H1 (cell line): ENCODE measurements around the gene HES4. TPM values are rescaled to one million over a fixed set of nuclear protein-coding genes. Genes with fewer than 3 reads are reported as not detected.

ENCODE experiments used
- CTCF ChIA-PET: fragments of 300-600 bp; sonication (Branson Sonifier 250); formaldehyde crosslinking; loops from one replicate; lab custom pipeline; 2021; ENCODE audit not compliant: partially characterized antibody; lab: Charles Lee
- POLR2A ChIA-PET: fragments of 300-600 bp; sonication (Branson Sonifier 250); formaldehyde crosslinking; loops from one replicate; lab custom pipeline; 2021; ENCODE audit warnings: inconsistent platforms; ENCODE audit not compliant: partially characterized antibody; lab: Charles Lee
- DNase-seq, 2 experiments: peaks; one replicate each; pipeline versions ENCODE4 v3.0.0 to v3.0.0-alpha.2; 2010 to 2022; ENCODE audit warnings: low spot score in 2 of 2, low read depth in 1 of 2, mixed read lengths in 1 of 2
- FAIRE-seq: peaks from 2 replicates; lab custom pipeline; 2011; peaks lifted over from hg19 to GRCh38; lab: Jason Lieb, UNC
- H2AFZ ChIP-seq: 2 replicates; pipeline ENCODE4 v1.8.1; 2012; ENCODE audit warnings: low read length, inconsistent platforms
- H2AK5ac ChIP-seq: 2 replicates; pipeline ENCODE4 v1.6.1; 2013; ENCODE audit warnings: low read depth, low read length
- H2BK120ac ChIP-seq: replicated peaks from 2 replicates; pipeline ENCODE3; 2013; ENCODE audit warnings: low read depth, low read length, inconsistent platforms
- H2BK12ac ChIP-seq: 2 replicates; pipeline ENCODE4 v1.6.1; 2013; ENCODE audit warnings: low read depth, low read length
- H2BK15ac ChIP-seq: 2 replicates; pipeline ENCODE4 v1.6.1; 2013; ENCODE audit warnings: low read length
- H2BK20ac ChIP-seq: 2 replicates; pipeline ENCODE4 v1.6.1; 2013; ENCODE audit warnings: low read length
- H2BK5ac ChIP-seq: 2 replicates; pipeline ENCODE4 v1.6.1; 2013; ENCODE audit warnings: low read depth, low read length
- H3K14ac ChIP-seq: 2 replicates; pipeline ENCODE4 v1.6.1; 2013; ENCODE audit warnings: inconsistent platforms; ENCODE audit not compliant: insufficient read length
- H3K18ac ChIP-seq: 2 replicates; pipeline ENCODE4 v1.6.1; 2013; ENCODE audit warnings: low read length; ENCODE audit errors: extremely low read depth
- H3K23ac ChIP-seq: 2 replicates; pipeline ENCODE4 v1.6.1; 2013; ENCODE audit warnings: inconsistent platforms; ENCODE audit not compliant: insufficient read length
- H3K23me2 ChIP-seq: 2 replicates; pipeline ENCODE4 v1.6.1; 2013; ENCODE audit warnings: low read depth, low read length
- H3K27ac ChIP-seq: 2 replicates; pipeline ENCODE4 v1.6.1; 2011; ENCODE audit warnings: low read depth, low read length, inconsistent platforms
- H3K27me3 ChIP-seq, 4 experiments: replicated peaks in 1 of 4; 1 replicate in 1 of 4; 2 replicates in 3 of 4; pipeline versions ENCODE4 v1.6.1 to v1.8.1; 2011 to 2013; ENCODE audit warnings: low read length in 3 of 4, mild to moderate bottlenecking in 3 of 4, inconsistent platforms in 2 of 4, mixed read lengths in 2 of 4, moderate library complexity in 1 of 4; ENCODE audit not compliant: control insufficient read depth in 3 of 4, insufficient read depth in 3 of 4; ENCODE audit errors: extremely low read depth in 1 of 4
- H3K36me3 ChIP-seq, 4 experiments: 2 replicates each; pipeline versions ENCODE4 v1.6.1 to v1.8.1; 2011 to 2013; ENCODE audit warnings: mild to moderate bottlenecking in 4 of 4, low read length in 3 of 4, moderate library complexity in 2 of 4, control low read depth in 1 of 4, inconsistent platforms in 1 of 4; ENCODE audit not compliant: insufficient read depth in 4 of 4, control insufficient read depth in 2 of 4
- H3K4ac ChIP-seq: replicated peaks from 2 replicates; pipeline ENCODE3; 2013; ENCODE audit warnings: low read length, low read depth, mixed read lengths, inconsistent platforms; ENCODE audit not compliant: insufficient read length
- H3K4me1 ChIP-seq, 4 experiments: replicated peaks in 1 of 4; 1 replicate in 1 of 4; 2 replicates in 3 of 4; pipeline versions ENCODE4 v1.6.1 to v1.8.1; 2011 to 2013; ENCODE audit warnings: low read length in 3 of 4, inconsistent platforms in 2 of 4, mixed read lengths in 1 of 4; ENCODE audit not compliant: insufficient read depth in 4 of 4, control insufficient read depth in 3 of 4
- H3K4me2 ChIP-seq, 2 experiments: 2 replicates each; pipeline versions ENCODE4 v1.6.1 to v1.8.1; 2011 to 2013; ENCODE audit warnings: low read depth in 2 of 2, low read length in 2 of 2, control low read depth in 1 of 2, inconsistent platforms in 1 of 2, mild to moderate bottlenecking in 1 of 2; ENCODE audit not compliant: insufficient read depth in 1 of 2
- H3K4me3 ChIP-seq, 4 experiments: fragments of 200-600, 300-600 bp in 1 of 4; sonication (generic), shearing (Covaris generic), sonication (Bioruptor Twin) in 1 of 4; 2 replicates each; pipeline versions ENCODE4 v1.5.1 to v1.8.1; 2011 to 2016; ENCODE audit warnings: low read length in 4 of 4, low read depth in 3 of 4, control low read depth in 2 of 4, inconsistent platforms in 2 of 4, mild to moderate bottlenecking in 2 of 4, mixed read lengths in 1 of 4, moderate library complexity in 1 of 4; ENCODE audit not compliant: insufficient read depth in 2 of 4; ENCODE audit errors: extremely low read depth in 1 of 4
- H3K56ac ChIP-seq: replicated peaks from 2 replicates; pipeline ENCODE3; 2013; ENCODE audit warnings: low read depth, mild to moderate bottlenecking, mixed read lengths, low read length, inconsistent platforms; ENCODE audit not compliant: insufficient read length
- H3K79me1 ChIP-seq: 2 replicates; pipeline ENCODE4 v1.6.1; 2013; ENCODE audit warnings: low read depth, low read length, control low read depth
- H3K79me2 ChIP-seq, 2 experiments: 2 replicates each; pipeline versions ENCODE4 v1.6.1 to v1.8.1; 2012 to 2013; ENCODE audit warnings: low read length in 2 of 2, mild to moderate bottlenecking in 2 of 2, inconsistent platforms in 1 of 2; ENCODE audit not compliant: insufficient read depth in 2 of 2, control insufficient read depth in 1 of 2
- H3K9ac ChIP-seq, 4 experiments: replicated peaks in 1 of 4; 1 replicate in 1 of 4; 2 replicates in 3 of 4; pipeline versions ENCODE4 v1.6.1 to v1.8.1; 2011 to 2013; ENCODE audit warnings: low read depth in 3 of 4, low read length in 3 of 4, control low read depth in 2 of 4, mild to moderate bottlenecking in 2 of 4, moderate library complexity in 2 of 4, inconsistent platforms in 1 of 4; ENCODE audit errors: extremely low read depth in 1 of 4
- H3K9me3 ChIP-seq, 2 experiments: 2 replicates each; pipeline versions ENCODE4 v1.6.1 to v1.8.1; 2012 to 2013; ENCODE audit warnings: mild to moderate bottlenecking in 2 of 2, moderate library complexity in 2 of 2, control low read depth in 1 of 2, inconsistent platforms in 1 of 2, low read depth in 1 of 2, low read length in 1 of 2, mixed read lengths in 1 of 2; ENCODE audit not compliant: insufficient read depth in 2 of 2
- H4K20me1 ChIP-seq, 2 experiments: replicated peaks in 1 of 2; 2 replicates each; pipeline versions ENCODE3 to v1.8.1; 2011 to 2013; ENCODE audit warnings: inconsistent platforms in 2 of 2, low read length in 2 of 2, mild to moderate bottlenecking in 1 of 2; ENCODE audit not compliant: insufficient read depth in 2 of 2, control insufficient read depth in 1 of 2
- H4K5ac ChIP-seq: 2 replicates; pipeline ENCODE4 v1.6.1; 2013; ENCODE audit warnings: low read length, low read depth, mixed read lengths, inconsistent platforms; ENCODE audit not compliant: insufficient read length
- H4K8ac ChIP-seq: 2 replicates; pipeline ENCODE4 v1.8.0; 2013; ENCODE audit warnings: mild to moderate bottlenecking, moderate library complexity, low read length, inconsistent platforms; ENCODE audit not compliant: insufficient read depth; ENCODE audit errors: extremely low read depth
- H4K91ac ChIP-seq: replicated peaks from 2 replicates; pipeline ENCODE3; 2013; ENCODE audit warnings: low read length, mixed read lengths, inconsistent platforms; ENCODE audit not compliant: insufficient read length
- CEBPB ChIP-seq: IDR thresholded peaks from 2 replicates; pipeline ENCODE4 v1.6.1; 2012; ENCODE audit warnings: low read depth, low read length
- CHD1 ChIP-seq: IDR thresholded peaks from 2 replicates; pipeline ENCODE4 v1.6.1; 2012; ENCODE audit warnings: low read depth, low read length, improper control_type of control experiment
- EGR1 ChIP-seq: IDR thresholded peaks from 2 replicates; pipeline ENCODE4 v1.6.1; 2011; ENCODE audit warnings: low read depth, low read length, borderline replicate concordance
- GABPA ChIP-seq: IDR thresholded peaks from 2 replicates; pipeline ENCODE4 v1.6.1; 2011; ENCODE audit warnings: mild to moderate bottlenecking, low read length, moderate library complexity, borderline replicate concordance; ENCODE audit not compliant: insufficient read depth
- JUN ChIP-seq: IDR thresholded peaks from 2 replicates; pipeline ENCODE4 v1.6.1; 2011; ENCODE audit warnings: low read depth, mild to moderate bottlenecking, improper control_type of control experiment, low read length
- JUND ChIP-seq: IDR thresholded peaks from 2 replicates; pipeline ENCODE4 v1.6.1; 2011; ENCODE audit warnings: mild to moderate bottlenecking, improper control_type of control experiment, low read length
- KDM4A ChIP-seq: IDR thresholded peaks from one replicate; pipeline ENCODE4 v1.7.1; 2012; ENCODE audit warnings: low read depth, mild to moderate bottlenecking, moderate library complexity, low read length, inconsistent platforms; ENCODE audit not compliant: severe bottlenecking
- RBBP5 ChIP-seq: IDR thresholded peaks from 2 replicates; pipeline ENCODE4 v1.7.1; 2012; ENCODE audit warnings: low read depth, mild to moderate bottlenecking, inconsistent platforms, low read length, moderate library complexity, borderline replicate concordance
- RXRA ChIP-seq: IDR thresholded peaks from 2 replicates; pipeline ENCODE4 v1.6.1; 2011; ENCODE audit warnings: low read depth, mild to moderate bottlenecking, low read length, moderate library complexity; ENCODE audit not compliant: insufficient read depth
- SP2 ChIP-seq: IDR thresholded peaks from 2 replicates; pipeline ENCODE4 v1.6.1; 2012; ENCODE audit warnings: mild to moderate bottlenecking, low read length, inconsistent platforms
- TCF12 ChIP-seq: IDR thresholded peaks from 2 replicates; pipeline ENCODE4 v1.6.1; 2011; ENCODE audit warnings: low read depth, mild to moderate bottlenecking, low read length
- YY1 ChIP-seq: IDR thresholded peaks from 2 replicates; pipeline ENCODE4 v1.6.1; 2011; ENCODE audit warnings: low read depth, mild to moderate bottlenecking, low read length
- ZNF274 ChIP-seq: IDR thresholded peaks from 2 replicates; pipeline ENCODE4 v1.7.0; 2012; ENCODE audit warnings: low read length, borderline replicate concordance; ENCODE audit errors: extremely low read depth
- WGBS, 2 experiments: shearing (Covaris generic) in 1 of 2; methylation state at CpG; one replicate each; pipeline versions ENCODE4 v1.1.6 to v1.1.7; 2013 to 2015; ENCODE audit warnings: low lambda C conversion rate in 2 of 2, mixed read lengths in 2 of 2, inconsistent platforms in 1 of 2, low coverage in 1 of 2, missing lambda C conversion rate in 1 of 2; ENCODE audit not compliant: insufficient replicate concordance in 2 of 2, insufficient coverage in 1 of 2, insufficient read length in 1 of 2; ENCODE audit errors: extremely low coverage in 1 of 2, missing lambda C conversion rate in 1 of 2; 5-methylcytosine and 5-hydroxymethylcytosine counted together
- polyA plus RNA-seq, 7 experiments: library from polyadenylated mRNA; depleted of rRNA in 3 of 7; stranded (reverse) in 5 of 7; unstranded in 2 of 7; fragments of >200 nt in 5 of 7; fragments of 200-250 nt in 2 of 7; gene quantifications; 1 replicate in 5 of 7; 2 replicates in 1 of 7; 4 replicates in 1 of 7; pipeline versions ENCODE4 v1.2.1 to v1.2.3, GENCODE V29; 2011 to 2013; ENCODE audit warnings: missing spikeins in 2 of 7, mixed read lengths in 2 of 7
- total RNA-seq: library from RNA; stranded (reverse); fragmentation: NEBNext Ultra II Directional; extraction: Animal tissue kit (Norgen Biotek cat#: 25700); gene quantifications from 2 replicates; pipeline ENCODE4 v1.2.1, GENCODE V29; 2021

HES4 gene
- total and polyA plus RNA-seq, 2 of the 8 experiments (the other 6 are each of a cell fraction or from before 2014, with no cell fraction given): 2.8 to 3.5 TPM

GRCh38 chr1:974687-975328 lies 25.1 kb downstream of the HES4 start:
- H3K23ac ChIP-seq: no peak overlapping the region
- no peak overlapping the region for H3K27ac ChIP-seq
- H2AFZ ChIP-seq: no peak overlapping the region
- H3K4ac ChIP-seq: no peak overlapping the region
- no peaks in the 10 kb centered on the region for H3K79me2 ChIP-seq
- no peak for FAIRE-seq
- H4K8ac ChIP-seq: no peak overlapping the region
- H3K79me1 ChIP-seq: no peaks in the 10 kb centered on the region
- no peak overlapping the region for H3K4me3 ChIP-seq
- no peak overlapping the region for H2BK5ac ChIP-seq
- ChIA-PET POLR2A (interaction anchor here (1.1 to 1.4 kb wide), 2 partner anchors 32 to 257 kb away, joined by 3 read pairs; partner anchors contain the start of genes B3GALT6 and SDF4), CTCF (interaction anchor here (0.6 to 7.0 kb wide), 9 partner anchors 9 to 320 kb away, joined by 3 to 53 read pairs (median 4); partner anchors contain the start of genes NOC2L and PERM1)
- H3K4me1 ChIP-seq: peaks cover 0 to 15% (median 5%) of the 10 kb centered on the region in 4 experiments; a peak in 4 of 7 replicates
- peaks cover 5% of the 10 kb centered on the region; the same call in 1 of the 2 replicates for H3K23me2 ChIP-seq
- no peak overlapping the region for H4K5ac ChIP-seq
- no peak overlapping the region for H2BK15ac ChIP-seq
- TF ChIP-seq EGR1: no peak
- no peak for TF ChIP-seq YY1
- TF ChIP-seq TCF12: no peak
- TF ChIP-seq ZNF274: no peak
- TF ChIP-seq KDM4A: no peak
- TF ChIP-seq RBBP5: no peak
- TF ChIP-seq SP2: no peak
- no peak for TF ChIP-seq JUN
- no peak for TF ChIP-seq CHD1
- TF ChIP-seq CEBPB: no peak
- no peak for TF ChIP-seq JUND
- TF ChIP-seq GABPA: no peak
- no peak for TF ChIP-seq RXRA
- no peak overlapping the region for H3K9ac ChIP-seq
- H3K36me3 ChIP-seq: no peaks in the 10 kb centered on the region
- peaks cover 0 to 9% of the 10 kb centered on the region in 2 experiments for H4K20me1 ChIP-seq
- H3K18ac ChIP-seq: no peak overlapping the region
- no peak for DNase-seq
- no peak overlapping the region for H3K4me2 ChIP-seq
- WGBS, 2 experiments: 73% methylated on average over 7 of the region's 17 CpGs; no CpG with 5 or more reads in 1 of the 2 experiments
- H3K56ac ChIP-seq: no peak overlapping the region
- no peak overlapping the region for H3K14ac ChIP-seq
- H3K9me3 ChIP-seq: no peaks in the 10 kb centered on the region
- peaks cover 0 to 27% (median 13%) of the 10 kb centered on the region in 4 experiments; a peak in 5 of 7 replicates for H3K27me3 ChIP-seq
- H2AK5ac ChIP-seq: no peak overlapping the region
- no peak overlapping the region; the same call in 1 of the 2 replicates for H2BK12ac ChIP-seq
- H4K91ac ChIP-seq: no peak overlapping the region
- no peak overlapping the region for H2BK120ac ChIP-seq
- H2BK20ac ChIP-seq: no peak overlapping the region
